ENCODE data around the gene CSRNP3.
"Not testable (repeated sequence)": the region's sequence is repeated elsewhere in the genome, so short reads cannot be mapped to it uniquely, and the experiment has no call there.

The CSRNP3 gene

DNA sequence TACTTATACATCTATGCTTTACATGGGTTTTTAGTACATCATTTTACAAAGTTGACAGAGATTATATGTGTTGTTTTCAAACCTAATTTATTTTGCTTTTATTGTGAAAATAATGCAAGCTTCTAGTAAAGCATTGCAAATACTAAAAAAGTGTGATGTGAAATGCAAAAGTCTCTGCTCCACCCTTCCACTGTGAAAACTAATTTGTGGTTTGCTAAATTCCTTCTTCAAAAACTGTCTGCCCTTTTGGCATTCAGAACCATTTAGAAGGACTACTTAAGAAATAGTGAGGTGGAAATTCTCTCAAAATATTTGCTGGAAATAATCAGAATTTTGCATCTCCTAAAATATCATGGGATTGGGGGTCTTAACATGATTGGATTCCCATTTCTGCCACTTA is 78.4 kb downstream of the CSRNP3 start:
- no peak for DNase-seq

DNA sequence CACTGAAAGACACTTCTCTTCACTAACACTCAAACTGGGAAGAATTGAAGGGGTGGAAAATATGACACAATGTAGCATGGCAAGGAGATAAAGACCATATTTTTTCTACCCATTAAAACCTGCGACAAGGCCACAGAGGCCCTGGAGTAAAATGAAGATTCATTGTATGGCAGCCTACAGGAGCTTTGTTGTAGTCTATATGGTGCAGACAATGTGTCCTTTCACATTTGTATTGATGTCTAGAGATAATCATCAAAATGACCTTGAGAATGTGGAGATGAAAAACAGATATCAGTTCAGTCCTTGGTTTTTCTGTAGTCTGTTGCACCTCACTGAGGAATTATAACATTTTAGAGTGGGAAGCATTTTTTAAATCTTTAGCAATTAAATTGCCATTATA is 80.1 kb downstream of the CSRNP3 start:
- no peak for DNase-seq

GRCh38 chr2:165558832-165559231 is 89.3 kb downstream of the CSRNP3 start:
- no peak for DNase-seq

- no peak for DNase-seq
These were observed 91.0 kb downstream of the CSRNP3 start for GRCh38 chr2:165560377-165560988.

- no peak for DNase-seq
These were observed 92.0 kb downstream of the CSRNP3 start for GRCh38 chr2:165561516-165561915.

DNA sequence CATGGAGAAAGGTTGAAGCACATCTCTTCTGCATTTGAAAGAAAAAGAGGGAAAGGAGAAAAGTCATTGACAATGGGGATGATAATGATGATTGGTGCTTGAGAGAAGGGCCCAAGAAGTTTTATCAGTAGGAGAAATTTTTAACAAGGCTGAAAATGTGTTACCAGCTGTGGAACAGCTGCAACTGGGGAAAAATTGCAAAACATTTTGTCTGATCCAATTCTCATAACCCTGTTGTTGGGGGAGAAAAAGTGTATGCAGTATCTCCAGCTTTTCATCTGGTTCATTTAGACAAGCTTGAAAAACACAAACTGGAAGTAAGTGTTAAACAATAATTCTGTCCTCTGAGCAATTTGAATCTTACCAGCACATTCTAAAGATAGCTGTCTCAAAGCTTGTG is 92.7 kb downstream of the CSRNP3 start:
- no peak for DNase-seq

- no peak for DNase-seq
These were observed 94.1 kb downstream of the CSRNP3 start for GRCh38 chr2:165563468-165564225.

DNA sequence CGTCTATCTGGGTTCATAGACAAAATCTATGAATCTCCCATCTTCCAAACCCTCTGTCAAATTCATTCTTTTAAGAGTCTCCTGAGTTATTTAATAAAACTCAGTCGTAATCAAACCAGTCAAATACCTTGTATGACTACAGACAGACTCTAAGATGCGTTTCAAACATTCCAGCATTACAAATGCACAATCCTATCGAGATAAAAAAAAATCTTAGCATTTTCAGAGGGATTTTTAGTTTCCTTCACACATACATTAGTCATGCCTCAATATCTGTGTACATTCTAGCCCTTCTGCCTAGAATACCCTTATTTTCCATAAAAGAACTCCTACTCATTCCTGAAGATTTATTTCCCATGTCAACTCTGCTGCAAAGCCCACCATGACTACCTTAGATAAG is 96.5 kb downstream of the CSRNP3 start:
- DNase-seq: no peak

DNA sequence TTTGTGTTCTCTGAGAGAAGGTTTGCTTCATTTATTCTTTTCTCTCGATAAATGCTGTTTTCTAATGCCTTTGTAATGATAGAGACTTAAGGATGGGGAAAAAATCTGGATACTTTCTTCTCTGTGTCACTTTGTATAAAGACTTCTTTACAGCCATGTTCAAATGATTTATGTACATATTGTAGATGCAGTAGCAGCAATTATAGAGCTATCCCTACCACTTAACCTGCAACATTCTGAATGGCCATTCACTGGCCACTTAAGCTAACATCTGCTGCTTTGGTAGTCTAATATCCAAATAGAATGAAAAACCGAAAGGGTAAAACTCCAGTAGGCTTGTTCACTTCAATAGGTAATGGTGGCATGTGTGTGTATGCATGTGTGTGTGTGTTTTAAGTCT is 97.8 kb downstream of the CSRNP3 start:
- peak; percentile 56 for DNase-seq

DNA sequence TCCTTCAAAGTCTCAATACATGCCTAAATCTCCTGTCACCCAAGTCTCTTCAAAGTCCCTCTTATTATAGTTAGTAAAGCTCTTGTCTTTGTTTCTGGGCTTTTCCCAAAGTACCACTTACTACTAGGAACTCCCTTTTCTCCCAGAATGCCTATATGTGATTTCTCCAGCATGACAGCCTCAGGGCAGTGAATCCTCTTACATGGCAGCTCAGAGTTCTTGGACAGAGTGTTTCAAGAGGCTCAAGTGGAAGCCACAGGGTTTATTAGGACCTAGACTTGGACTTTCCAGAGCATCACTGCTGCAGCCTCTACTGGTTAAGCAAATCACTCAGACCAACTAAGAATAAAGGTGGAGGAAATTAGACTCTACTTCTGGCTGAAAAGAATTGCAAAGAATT is 98.9 kb downstream of the CSRNP3 start:
- no peak for DNase-seq

GRCh38 chr2:165571477-165571876 is 102.0 kb downstream of the CSRNP3 start:
- DNase-seq: no peak

- DNase-seq: peak; percentile 69
These were observed 102.7 kb downstream of the CSRNP3 start for GRCh38 chr2:165572151-165572550.

GRCh38 chr2:165573534-165574461 is 104.3 kb downstream of the CSRNP3 start:
- peak; percentile 35 for DNase-seq

- no peak for DNase-seq
These were observed 105.6 kb downstream of the CSRNP3 start for GRCh38 chr2:165575044-165575615.

GRCh38 chr2:165576409-165577154 is 107.1 kb downstream of the CSRNP3 start:
- DNase-seq: no peak

GRCh38 chr2:165582409-165582808 is 112.9 kb downstream of the CSRNP3 start:
- DNase-seq: no peak

GRCh38 chr2:165582863-165583506 is 113.5 kb downstream of the CSRNP3 start:
- no peak for DNase-seq

- DNase-seq: no peak
These were observed 114.7 kb downstream of the CSRNP3 start for GRCh38 chr2:165584126-165584654.

- no peak for DNase-seq
These were observed 116.5 kb downstream of the CSRNP3 start for GRCh38 chr2:165586019-165586418.

DNA sequence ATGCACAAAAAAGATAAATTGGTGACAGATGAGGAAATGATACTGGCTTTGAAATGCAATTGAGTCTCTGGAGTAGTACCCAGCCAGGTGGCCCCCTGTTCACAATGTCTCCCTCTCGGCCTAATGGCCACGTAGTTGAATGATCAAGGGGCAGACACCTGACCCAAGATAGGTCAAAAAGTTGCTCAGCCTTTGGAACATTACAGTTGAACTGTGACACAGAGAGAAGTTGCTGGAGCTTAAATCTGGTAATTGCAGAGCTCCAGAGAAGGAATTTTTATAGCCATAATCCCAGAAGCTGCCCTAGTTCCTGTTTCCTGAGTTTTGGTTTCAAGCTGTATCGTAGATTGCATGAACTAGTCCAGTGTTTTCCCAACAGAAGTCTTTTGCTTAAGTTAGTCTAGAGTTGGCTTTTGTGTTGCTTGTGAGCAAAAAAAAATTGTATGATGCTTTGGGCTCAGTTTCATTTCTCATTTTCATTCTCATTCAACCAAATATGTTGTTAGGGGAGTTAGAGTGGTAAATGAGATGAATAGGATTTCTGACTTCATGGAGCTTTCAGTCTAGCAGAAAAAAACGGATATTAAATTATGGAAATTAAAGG is 117.9 kb downstream of the CSRNP3 start:
- no peak for DNase-seq

- not testable (repeated sequence) for DNase-seq
These were observed 121.5 kb downstream of the CSRNP3 start for GRCh38 chr2:165590999-165591398.

Measured in SHP77 treated with DMSO at 0.1 percent for 48 hours (cell line).